Hematopoietic multipotent progenitor cell treated with erythropoietin and hydrocortisone succinate and interleukin-3 and kit ligand, for 8 days (in vitro differentiated cells): ENCODE measurements around the gene HECTD3.
"Not testable (repeated sequence)": the region's sequence is repeated elsewhere in the genome, so short reads cannot be mapped to it uniquely, and the experiment has no call there.

Experiments used
- DNase-seq: peaks from one replicate; pipeline ENCODE4 v3.0.0-alpha.2; 2015

Gene HECTD3

GRCh38 chr1:45013551-45014209, 2.6 kb upstream of the HECTD3 start:
- peak; percentile 9 for DNase-seq

GRCh38 chr1:45012639-45013278, 1.6 kb upstream of the HECTD3 start:
- DNase-seq: peak; percentile 99

- peak; percentile 99 for DNase-seq
These were observed 914 bp upstream of the HECTD3 start, which contains the start of gene UROD for GRCh38 chr1:45011837-45012638. UROD (plus strand) TSS chr1:45012254; CDS start chr1:45012266, 12 bp downstream.

GRCh38 chr1:45009956-45010854, 919 bp downstream of the HECTD3 start:
- DNase-seq: peak; percentile 32

- DNase-seq: no peak
These were observed 1.7 kb downstream of the HECTD3 start for GRCh38 chr1:45009296-45009865.

GRCh38 chr1:45008516-45008915, 2.6 kb downstream of the HECTD3 start:
- DNase-seq: no peak

- DNase-seq: no peak
These were observed 3.0 kb downstream of the HECTD3 start for GRCh38 chr1:45008076-45008475.

GRCh38 chr1:45007311-45007710, 3.8 kb downstream of the HECTD3 start:
- no peak for DNase-seq

- DNase-seq: no peak
These were observed 5.4 kb downstream of the HECTD3 start for GRCh38 chr1:45005761-45006160.

GRCh38 chr1:45004281-45004920, 6.7 kb downstream of the HECTD3 start:
- DNase-seq: no peak

- no peak for DNase-seq
These were observed 7.4 kb downstream of the HECTD3 start for GRCh38 chr1:45003741-45004140.

GRCh38 chr1:45002650-45003645, 8.2 kb downstream of the HECTD3 start:
- DNase-seq: no peak

GRCh38 chr1:45001576-45001975, 9.5 kb downstream of the HECTD3 start:
- not testable (repeated sequence) for DNase-seq

GRCh38 chr1:45001011-45001481, 10.1 kb downstream of the HECTD3 start:
- DNase-seq: peak; percentile 59

GRCh38 chr1:44999232-44999631, 11.9 kb downstream of the HECTD3 start:
- DNase-seq: no peak

- DNase-seq: no peak
These were observed 15.5 kb downstream of the HECTD3 start for GRCh38 chr1:44995467-44996238.

GRCh38 chr1:44994309-44994898, 16.7 kb downstream of the HECTD3 start:
- DNase-seq: no peak

GRCh38 chr1:44988531-44989156, 22.5 kb downstream of the HECTD3 start:
- no peak for DNase-seq
